Activated naive CD4-positive, alpha-beta T cell treated with anti-CD3 and anti-CD28 coated beads, Interleukin-2, amount 10 ng/mL, durations not matched to agents 7 days and 5 days (primary cell): ENCODE measurements around the gene KMT2D.

Experiments
- CTCF ChIA-PET: fragments of 350-600 bp; sonication (Branson Sonifier 250); formaldehyde crosslinking; loops from one replicate; lab custom pipeline; 2021; ENCODE audit warnings: antibody characterized with exemption; lab: Charles Lee
- DNase-seq: peaks from one replicate; pipeline ENCODE4 v3.0.0-alpha.2; 2020
- H3K27ac Mint-ChIP-seq: one replicate; pipeline ENCODE4 v1.8.0; 2021; ENCODE audit warnings: mild to moderate bottlenecking, moderate library complexity, mixed read lengths
- H3K27me3 Mint-ChIP-seq: one replicate; pipeline ENCODE4 v1.8.0; 2021; ENCODE audit warnings: mild to moderate bottlenecking, mixed read lengths
- H3K36me3 Mint-ChIP-seq: one replicate; pipeline ENCODE4 v1.8.0; 2021; ENCODE audit warnings: mixed read lengths
- H3K4me1 Mint-ChIP-seq: one replicate; pipeline ENCODE4 v1.8.0; 2021; ENCODE audit warnings: mixed read lengths
- H3K4me3 Mint-ChIP-seq: one replicate; pipeline ENCODE4 v1.8.0; 2021; ENCODE audit warnings: mild to moderate bottlenecking, moderate library complexity, mixed read lengths
- H3K9me3 Mint-ChIP-seq: one replicate; pipeline ENCODE4 v1.8.0; 2021; ENCODE audit warnings: mixed read lengths

Gene KMT2D

GRCh38 chr12:49021292-49021915 lies 39.2 kb downstream of the KMT2D start:
- H3K9me3 Mint-ChIP-seq, result no peaks in the 10 kb centered on the region
- H3K4me1 Mint-ChIP-seq, result peaks cover 29% of the 10 kb centered on the region
- H3K36me3 Mint-ChIP-seq, result peaks cover 54% of the 10 kb centered on the region
- H3K27me3 Mint-ChIP-seq, result no peaks in the 10 kb centered on the region
- CTCF ChIA-PET, result interaction anchor here (1.7 to 1.9 kb wide), 2 partner anchors 13 to 25 kb away, joined by 4 to 24 read pairs; no protein-coding TSS in a partner anchor
- H3K27ac Mint-ChIP-seq, result peak overlapping the region; percentile 7
- DNase-seq, result no peak
- H3K4me3 Mint-ChIP-seq, result no peak overlapping the region

DNA sequence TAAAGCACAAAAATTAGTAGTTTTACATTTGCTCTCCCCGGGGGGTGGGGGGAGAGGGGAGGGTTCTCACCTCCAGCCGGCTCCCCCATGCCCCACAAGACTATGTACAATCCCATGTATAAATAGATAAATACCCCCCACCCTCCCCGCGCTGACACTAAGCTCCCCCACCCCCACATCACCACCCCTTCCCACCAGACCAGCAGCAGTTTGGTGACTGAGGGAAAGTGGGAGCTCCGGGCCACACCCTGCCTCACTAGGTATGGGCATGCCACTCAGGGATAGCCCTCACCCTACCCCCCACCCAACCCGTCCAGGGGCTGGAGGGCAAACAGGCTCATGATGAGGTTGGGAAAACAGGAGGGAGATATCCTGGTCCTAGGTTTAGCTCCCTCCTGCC lies 40.2 kb downstream of the KMT2D start:
- Mint-ChIP-seq H3K4me3 (no peak overlapping the region), H3K27ac (peak overlapping the region; percentile 55), H3K27me3 (no peaks in the 10 kb centered on the region), H3K9me3 (no peaks in the 10 kb centered on the region), H3K4me1 (peaks cover 37% of the 10 kb centered on the region), H3K36me3 (peaks cover 50% of the 10 kb centered on the region)
- CTCF ChIA-PET, result interaction anchor here (0.7 to 1.9 kb wide), 9 partner anchors 10 to 36 kb away, joined by 3 to 24 read pairs (median 7); partner anchors contain the start of gene DDN
- DNase-seq, result no peak

- peaks cover 50% of the 10 kb centered on the region for H3K36me3 Mint-ChIP-seq
- no peaks in the 10 kb centered on the region for H3K27me3 Mint-ChIP-seq
- peak; percentile 69 for DNase-seq
- H3K27ac Mint-ChIP-seq, result peak overlapping the region; percentile 99
- H3K4me3 Mint-ChIP-seq, result peak overlapping the region; percentile 95
- peaks cover 41% of the 10 kb centered on the region for H3K4me1 Mint-ChIP-seq
- H3K9me3 Mint-ChIP-seq, result no peaks in the 10 kb centered on the region
- CTCF ChIA-PET, result interaction anchor here (0.6 to 1.9 kb wide), 12 partner anchors 11 to 318 kb away, joined by 3 to 24 read pairs (median 6); partner anchors contain the start of gene DDN
Observed at GRCh38 chr12:49019443-49020324, 40.9 kb downstream of the KMT2D start.

GRCh38 chr12:49019120-49019430 lies 41.5 kb downstream of the KMT2D start:
- H3K36me3 Mint-ChIP-seq, result peaks cover 49% of the 10 kb centered on the region
- H3K4me3 Mint-ChIP-seq, result peak overlapping the region; percentile 95
- peaks cover 41% of the 10 kb centered on the region for H3K4me1 Mint-ChIP-seq
- H3K9me3 Mint-ChIP-seq, result no peaks in the 10 kb centered on the region
- CTCF ChIA-PET, result interaction anchor here (1.2 to 1.9 kb wide), 5 partner anchors 11 to 31 kb away, joined by 5 to 24 read pairs (median 7); partner anchors contain the start of gene DDN
- DNase-seq, result no peak
- no peaks in the 10 kb centered on the region for H3K27me3 Mint-ChIP-seq
- H3K27ac Mint-ChIP-seq, result peak overlapping the region; percentile 99

- peak within 1 kb of the TSS; percentile 95 for H3K4me3 Mint-ChIP-seq
- peak within 1 kb of the TSS; percentile 99 for H3K27ac Mint-ChIP-seq
- no peaks in the 10 kb centered on the region for H3K9me3 Mint-ChIP-seq
- H3K4me1 Mint-ChIP-seq, result peaks cover 41% of the 10 kb centered on the region
- DNase-seq, result peak; percentile 98
- CTCF ChIA-PET, result interaction anchor here (0.8 to 6.9 kb wide), 11 partner anchors 12 to 66 kb away, joined by 3 to 58 read pairs (median 5); partner anchors contain the start of gene DDN
- H3K27me3 Mint-ChIP-seq, result no peaks in the 10 kb centered on the region
- peaks cover 48% of the 10 kb centered on the region for H3K36me3 Mint-ChIP-seq
Observed at GRCh38 chr12:49018261-49019119, 42.1 kb downstream of the KMT2D start, which contains the start of gene PRKAG1. Gene PRKAG1 (minus strand): TSS chr12:49018776. CDS start chr12:49018740, 36 bp downstream.

- peak overlapping the region; percentile 95 for H3K4me3 Mint-ChIP-seq
- H3K27me3 Mint-ChIP-seq, result no peaks in the 10 kb centered on the region
- H3K36me3 Mint-ChIP-seq, result peaks cover 43% of the 10 kb centered on the region
- H3K4me1 Mint-ChIP-seq, result peaks cover 41% of the 10 kb centered on the region
- H3K27ac Mint-ChIP-seq, result peak overlapping the region; percentile 99
- CTCF ChIA-PET, result interaction anchor here (0.8 to 6.9 kb wide), 9 partner anchors 13 to 66 kb away, joined by 3 to 58 read pairs (median 4); partner anchors contain the start of gene DDN
- peak; percentile 54 for DNase-seq
- H3K9me3 Mint-ChIP-seq, result no peaks in the 10 kb centered on the region
Observed at GRCh38 chr12:49017891-49018260, 42.7 kb downstream of the KMT2D start.

DNA sequence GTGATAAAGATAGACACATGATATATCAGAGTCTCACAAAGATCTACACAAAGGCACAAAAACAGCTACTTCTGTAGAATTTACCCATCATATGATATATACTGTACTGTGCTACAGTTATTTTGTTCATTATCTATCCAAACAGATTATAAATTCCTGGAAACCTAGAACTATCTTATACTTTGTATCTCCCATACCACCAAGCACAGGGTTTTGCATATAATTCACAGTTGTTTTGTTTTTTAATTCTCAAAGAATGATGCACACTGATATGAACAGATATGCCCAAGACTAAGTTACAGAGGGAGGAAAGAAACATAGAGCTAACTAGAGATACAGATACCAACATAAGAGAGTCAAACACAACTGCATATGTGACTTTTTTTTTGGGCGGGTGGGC lies 45.4 kb downstream of the KMT2D start:
- no peak for DNase-seq
- Mint-ChIP-seq H3K27ac (peak overlapping the region; percentile 64), H3K4me1 (peaks cover 41% of the 10 kb centered on the region), H3K4me3 (no peak overlapping the region), H3K9me3 (no peaks in the 10 kb centered on the region), H3K36me3 (peaks cover 44% of the 10 kb centered on the region), H3K27me3 (no peaks in the 10 kb centered on the region)
- CTCF ChIA-PET, result interaction anchor here (0.9 to 6.9 kb wide), 2 partner anchors 18 to 28 kb away, joined by 3 to 58 read pairs; partner anchors contain the start of gene DDN

DNA sequence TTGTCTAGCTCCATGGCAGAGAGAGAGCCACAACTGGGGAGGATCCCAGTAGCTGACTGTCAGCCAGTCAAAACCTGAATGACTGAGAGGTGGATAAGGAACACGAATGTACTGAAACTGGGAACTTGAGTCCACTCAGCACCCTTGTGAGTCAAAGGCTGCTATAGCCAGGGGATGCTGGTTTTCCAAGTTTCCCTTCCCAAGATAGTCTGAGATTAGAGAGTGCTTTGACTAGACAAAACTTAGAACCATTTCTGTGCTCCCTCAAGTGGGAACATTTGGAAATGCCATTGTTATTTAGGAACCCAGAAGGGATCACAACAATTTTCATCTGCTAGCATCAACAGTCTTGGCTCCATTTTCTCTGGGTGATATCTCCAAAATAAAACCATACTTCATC lies 46.0 kb downstream of the KMT2D start:
- Mint-ChIP-seq H3K4me1 (peaks cover 36% of the 10 kb centered on the region), H3K4me3 (no peak overlapping the region), H3K9me3 (no peaks in the 10 kb centered on the region), H3K27ac (no peak overlapping the region), H3K27me3 (no peaks in the 10 kb centered on the region), H3K36me3 (peaks cover 44% of the 10 kb centered on the region)
- no peak for DNase-seq
- CTCF ChIA-PET, result interaction anchor here (0.8 to 6.9 kb wide), 3 partner anchors 17 to 73 kb away, joined by 3 to 58 read pairs (median 3); partner anchors contain the start of gene DDN

DNA sequence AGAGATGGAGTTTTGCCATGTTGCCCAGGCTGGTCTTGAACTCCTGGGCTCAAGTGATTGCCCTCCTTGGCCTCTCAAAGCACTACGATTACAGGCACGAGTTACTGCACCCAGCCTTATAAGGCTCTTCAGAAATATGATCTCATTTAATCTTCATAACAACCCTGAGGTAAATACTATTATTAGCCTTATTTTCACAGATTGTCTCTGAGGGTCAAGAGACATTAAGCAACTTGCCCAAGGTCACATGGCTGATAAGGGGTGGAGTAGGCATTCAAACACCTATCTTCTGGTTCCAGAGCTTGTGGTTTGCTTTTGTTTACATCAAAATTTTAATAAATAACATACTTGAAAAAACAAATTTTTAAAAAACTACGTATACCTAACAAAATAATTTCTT lies 47.2 kb downstream of the KMT2D start:
- peaks cover 40% of the 10 kb centered on the region for H3K36me3 Mint-ChIP-seq
- peaks cover 29% of the 10 kb centered on the region for H3K4me1 Mint-ChIP-seq
- DNase-seq, result no peak
- no peak overlapping the region for H3K27ac Mint-ChIP-seq
- CTCF ChIA-PET, result interaction anchor here (0.6 to 6.9 kb wide), 2 partner anchors 16 to 222 kb away, joined by 3 to 58 read pairs; partner anchors contain the start of gene DDN
- no peaks in the 10 kb centered on the region for H3K9me3 Mint-ChIP-seq
- H3K27me3 Mint-ChIP-seq, result no peaks in the 10 kb centered on the region
- no peak overlapping the region for H3K4me3 Mint-ChIP-seq

GRCh38 chr12:49012739-49013138 lies 47.9 kb downstream of the KMT2D start:
- peaks cover 36% of the 10 kb centered on the region for H3K36me3 Mint-ChIP-seq
- peaks cover 25% of the 10 kb centered on the region for H3K4me1 Mint-ChIP-seq
- no peaks in the 10 kb centered on the region for H3K27me3 Mint-ChIP-seq
- H3K4me3 Mint-ChIP-seq, result no peak overlapping the region
- no peak overlapping the region for H3K27ac Mint-ChIP-seq
- no peak for DNase-seq
- H3K9me3 Mint-ChIP-seq, result no peaks in the 10 kb centered on the region
- CTCF ChIA-PET, result interaction anchor here (0.6 to 6.9 kb wide), 2 partner anchors 15 to 222 kb away, joined by 3 to 58 read pairs; partner anchors contain the start of gene DDN
